Astrocyte (in vitro differentiated cells and primary cell): ENCODE measurements around the gene POLR1D. TPM values are rescaled to one million over a fixed set of nuclear protein-coding genes. Genes with fewer than 3 reads are reported as not detected.
A peak's percentile ranks its signal among the peaks of the same experiment; 100 is the strongest.

Source experiments
- DNase-seq: peaks from one replicate; pipeline ENCODE4 v3.0.0-alpha.2; 2010; ENCODE audit warnings: low read depth
- FAIRE-seq: peaks from 2 replicates; lab custom pipeline; 2011; peaks lifted over from hg19 to GRCh38; lab: Jason Lieb, UNC
- H2AFZ ChIP-seq: 2 replicates; pipeline ENCODE4 v1.6.0; 2012; ENCODE audit warnings: low read depth, low read length, inconsistent platforms
- H3K27ac ChIP-seq: 2 replicates; pipeline ENCODE4 v1.5.1; 2011; ENCODE audit warnings: low read depth, low read length, inconsistent platforms
- H3K27me3 ChIP-seq: 2 replicates; pipeline ENCODE4 v1.6.0; 2011; ENCODE audit warnings: low read length, inconsistent platforms; ENCODE audit not compliant: insufficient read depth
- H3K36me3 ChIP-seq: 2 replicates; pipeline ENCODE4 v1.5.1; 2011; ENCODE audit warnings: low read length, inconsistent platforms; ENCODE audit not compliant: insufficient read depth
- H3K4me1 ChIP-seq: 2 replicates; pipeline ENCODE4 v1.5.1; 2011; ENCODE audit warnings: low read length, inconsistent platforms; ENCODE audit not compliant: insufficient read depth
- H3K4me2 ChIP-seq: 2 replicates; pipeline ENCODE4 v1.6.0; 2012; ENCODE audit warnings: low read length, inconsistent platforms
- H3K4me3 ChIP-seq: 2 replicates; pipeline ENCODE4 v1.5.1; 2011; ENCODE audit warnings: low read depth, mild to moderate bottlenecking, low read length, inconsistent platforms; ENCODE audit not compliant: insufficient read depth
- H3K79me2 ChIP-seq: 2 replicates; pipeline ENCODE4 v1.6.0; 2012; ENCODE audit warnings: mild to moderate bottlenecking, low read length, inconsistent platforms; ENCODE audit not compliant: insufficient read depth
- H3K9ac ChIP-seq: 2 replicates; pipeline ENCODE4 v1.6.0; 2012; ENCODE audit warnings: mild to moderate bottlenecking, low read length, inconsistent platforms
- H3K9me3 ChIP-seq: 2 replicates; pipeline ENCODE4 v1.5.1; 2012; ENCODE audit warnings: low read depth, mild to moderate bottlenecking, low read length, inconsistent platforms; ENCODE audit not compliant: insufficient read depth
- H4K20me1 ChIP-seq: 2 replicates; pipeline ENCODE4 v1.6.0; 2012; ENCODE audit warnings: low read length, inconsistent platforms; ENCODE audit not compliant: insufficient read depth
- H3K27ac Mint-ChIP-seq: one replicate; pipeline ENCODE4 v1.8.0; 2021; ENCODE audit warnings: mild to moderate bottlenecking, mixed read lengths; ENCODE audit not compliant: unreplicated experiment
- H3K27me3 Mint-ChIP-seq: one replicate; pipeline ENCODE4 v1.8.0; 2021; ENCODE audit warnings: low read depth, mixed read lengths; ENCODE audit not compliant: unreplicated experiment
- H3K36me3 Mint-ChIP-seq: one replicate; pipeline ENCODE4 v1.8.0; 2021; ENCODE audit warnings: low read depth, mixed read lengths; ENCODE audit not compliant: unreplicated experiment
- H3K4me1 Mint-ChIP-seq: one replicate; pipeline ENCODE4 v1.8.0; 2021; ENCODE audit warnings: low read depth, mixed read lengths; ENCODE audit not compliant: unreplicated experiment
- H3K4me3 Mint-ChIP-seq: one replicate; pipeline ENCODE4 v1.8.0; 2021; ENCODE audit warnings: mild to moderate bottlenecking, moderate library complexity, mixed read lengths; ENCODE audit not compliant: unreplicated experiment
- H3K9me3 Mint-ChIP-seq: one replicate; pipeline ENCODE4 v1.8.0; 2021; ENCODE audit warnings: mild to moderate bottlenecking, mixed read lengths; ENCODE audit not compliant: unreplicated experiment
- EZH2 ChIP-seq: IDR thresholded peaks from 2 replicates; pipeline ENCODE4 v1.6.1; 2012; ENCODE audit warnings: mild to moderate bottlenecking, low read length, inconsistent platforms; ENCODE audit not compliant: insufficient read depth
- total RNA-seq: library from RNA; stranded (reverse); gene quantifications from 2 replicates; pipeline ENCODE4 v1.2.1, GENCODE V29; 2021
- TF ChIP-seq, protein P1 (sequence below): IDR thresholded peaks from 2 replicates; pipeline ENCODE4 v1.5.1; 2011; ENCODE audit warnings: low read depth, mild to moderate bottlenecking, inconsistent platforms, low read length, moderate library complexity; ENCODE audit not compliant: insufficient read depth

POLR1D gene
- total RNA-seq, 1 donor from 2014 or later = 118 TPM

- no peak overlapping the region for H3K27ac Mint-ChIP-seq
- Histone ChIP-seq H3K36me3 (peaks cover 3% of the 10 kb centered on the region), H2AFZ (no peak overlapping the region), H3K27me3 (no peaks in the 10 kb centered on the region), H3K9ac (no peak overlapping the region), H3K9me3 (no peaks in the 10 kb centered on the region), H3K4me3 (no peak overlapping the region), H3K4me1 (no peaks in the 10 kb centered on the region), H3K79me2 (no peaks in the 10 kb centered on the region), H3K4me2 (no peak overlapping the region), H3K27ac (no peak overlapping the region), H4K20me1 (peaks cover 7% of the 10 kb centered on the region)
- no peaks in the 10 kb centered on the region for H3K27me3 Mint-ChIP-seq
- FAIRE-seq (no peak), DNase-seq (peak; percentile 30)
- H3K4me3 Mint-ChIP-seq = no peak overlapping the region
- no peaks in the 10 kb centered on the region for H3K4me1 Mint-ChIP-seq
- no peaks in the 10 kb centered on the region for H3K9me3 Mint-ChIP-seq
- TF ChIP-seq, protein P1, sequence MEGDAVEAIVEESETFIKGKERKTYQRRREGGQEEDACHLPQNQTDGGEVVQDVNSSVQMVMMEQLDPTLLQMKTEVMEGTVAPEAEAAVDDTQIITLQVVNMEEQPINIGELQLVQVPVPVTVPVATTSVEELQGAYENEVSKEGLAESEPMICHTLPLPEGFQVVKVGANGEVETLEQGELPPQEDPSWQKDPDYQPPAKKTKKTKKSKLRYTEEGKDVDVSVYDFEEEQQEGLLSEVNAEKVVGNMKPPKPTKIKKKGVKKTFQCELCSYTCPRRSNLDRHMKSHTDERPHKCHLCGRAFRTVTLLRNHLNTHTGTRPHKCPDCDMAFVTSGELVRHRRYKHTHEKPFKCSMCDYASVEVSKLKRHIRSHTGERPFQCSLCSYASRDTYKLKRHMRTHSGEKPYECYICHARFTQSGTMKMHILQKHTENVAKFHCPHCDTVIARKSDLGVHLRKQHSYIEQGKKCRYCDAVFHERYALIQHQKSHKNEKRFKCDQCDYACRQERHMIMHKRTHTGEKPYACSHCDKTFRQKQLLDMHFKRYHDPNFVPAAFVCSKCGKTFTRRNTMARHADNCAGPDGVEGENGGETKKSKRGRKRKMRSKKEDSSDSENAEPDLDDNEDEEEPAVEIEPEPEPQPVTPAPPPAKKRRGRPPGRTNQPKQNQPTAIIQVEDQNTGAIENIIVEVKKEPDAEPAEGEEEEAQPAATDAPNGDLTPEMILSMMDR = no peak
- no peak for TF ChIP-seq EZH2
- H3K36me3 Mint-ChIP-seq = peaks cover 2% of the 10 kb centered on the region
These were observed 46.3 kb downstream of the POLR1D start for GRCh38 chr13:27667946-27668345.

GRCh38 chr13:27670861-27671260 lies 49.2 kb downstream of the POLR1D start:
- H3K27me3 Mint-ChIP-seq = no peaks in the 10 kb centered on the region
- no peak overlapping the region for H3K27ac Mint-ChIP-seq
- H3K36me3 Mint-ChIP-seq = peaks cover 2% of the 10 kb centered on the region
- Histone ChIP-seq H3K79me2 (no peaks in the 10 kb centered on the region), H3K4me2 (no peak overlapping the region), H3K27ac (no peak overlapping the region), H3K4me1 (no peaks in the 10 kb centered on the region), H3K9me3 (no peaks in the 10 kb centered on the region), H3K27me3 (no peaks in the 10 kb centered on the region), H3K4me3 (no peak overlapping the region), H2AFZ (no peak overlapping the region), H3K36me3 (peaks cover 3% of the 10 kb centered on the region), H4K20me1 (no peaks in the 10 kb centered on the region), H3K9ac (no peak overlapping the region)
- FAIRE-seq = no peak
- TF ChIP-seq EZH2 = no peak
- TF ChIP-seq, protein P1 = no peak
- no peaks in the 10 kb centered on the region for H3K9me3 Mint-ChIP-seq
- no peaks in the 10 kb centered on the region for H3K4me1 Mint-ChIP-seq
- no peak for DNase-seq
- no peak overlapping the region for H3K4me3 Mint-ChIP-seq

DNA sequence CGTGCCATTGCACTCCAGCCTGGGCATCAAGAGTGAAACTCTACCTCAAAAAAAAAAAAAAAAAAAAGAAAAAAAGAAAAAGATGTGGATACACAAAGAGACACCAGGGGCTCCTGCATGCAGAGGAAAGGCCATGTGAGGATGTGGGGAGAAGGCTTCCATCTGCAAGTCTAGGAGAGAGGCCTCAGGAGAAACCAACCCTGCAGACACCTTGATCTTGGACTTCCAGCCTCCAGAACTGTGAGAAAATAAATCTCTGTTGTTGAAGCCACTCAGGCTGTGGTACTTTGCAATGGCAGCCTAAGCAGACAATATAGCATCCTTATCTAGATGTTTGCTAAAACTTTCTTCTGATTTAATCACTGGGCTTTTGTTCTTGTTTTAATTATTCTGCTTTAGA lies 50.3 kb downstream of the POLR1D start:
- no peaks in the 10 kb centered on the region for H3K4me1 ChIP-seq
- H3K9me3 Mint-ChIP-seq = no peaks in the 10 kb centered on the region

More for the DNA sequence above, 50.3 kb downstream of the POLR1D start:
- no peak overlapping the region for H2AFZ ChIP-seq
- Mint-ChIP-seq H3K36me3 (peaks cover 2% of the 10 kb centered on the region), H3K4me3 (no peak overlapping the region), H3K4me1 (no peaks in the 10 kb centered on the region), H3K27ac (no peak overlapping the region), H3K27me3 (no peaks in the 10 kb centered on the region)
- no peaks in the 10 kb centered on the region for H3K36me3 ChIP-seq
- no peak overlapping the region for H3K4me2 ChIP-seq
- no peaks in the 10 kb centered on the region for H3K9me3 ChIP-seq
- no peaks in the 10 kb centered on the region for H3K79me2 ChIP-seq
- H3K27me3 ChIP-seq = no peaks in the 10 kb centered on the region
- FAIRE-seq (no peak), DNase-seq (no peak)
- TF ChIP-seq, protein P1 = no peak
- TF ChIP-seq EZH2 = no peak
- H3K4me3 ChIP-seq = no peak overlapping the region
- no peak overlapping the region for H3K9ac ChIP-seq
- no peak overlapping the region for H3K27ac ChIP-seq
- no peaks in the 10 kb centered on the region for H4K20me1 ChIP-seq
